Hematopoietic multipotent progenitor cell treated with erythropoietin and hydrocortisone succinate and interleukin-3 and kit ligand, for 6 days (in vitro differentiated cells): ENCODE measurements around the gene GATA1.
"Not testable (repeated sequence)": the region's sequence is repeated elsewhere in the genome, so short reads cannot be mapped to it uniquely, and the experiment has no call there.

Source experiments
- DNase-seq: peaks from one replicate; pipeline ENCODE4 v3.0.0-alpha.2; 2015

GATA1 gene

DNA sequence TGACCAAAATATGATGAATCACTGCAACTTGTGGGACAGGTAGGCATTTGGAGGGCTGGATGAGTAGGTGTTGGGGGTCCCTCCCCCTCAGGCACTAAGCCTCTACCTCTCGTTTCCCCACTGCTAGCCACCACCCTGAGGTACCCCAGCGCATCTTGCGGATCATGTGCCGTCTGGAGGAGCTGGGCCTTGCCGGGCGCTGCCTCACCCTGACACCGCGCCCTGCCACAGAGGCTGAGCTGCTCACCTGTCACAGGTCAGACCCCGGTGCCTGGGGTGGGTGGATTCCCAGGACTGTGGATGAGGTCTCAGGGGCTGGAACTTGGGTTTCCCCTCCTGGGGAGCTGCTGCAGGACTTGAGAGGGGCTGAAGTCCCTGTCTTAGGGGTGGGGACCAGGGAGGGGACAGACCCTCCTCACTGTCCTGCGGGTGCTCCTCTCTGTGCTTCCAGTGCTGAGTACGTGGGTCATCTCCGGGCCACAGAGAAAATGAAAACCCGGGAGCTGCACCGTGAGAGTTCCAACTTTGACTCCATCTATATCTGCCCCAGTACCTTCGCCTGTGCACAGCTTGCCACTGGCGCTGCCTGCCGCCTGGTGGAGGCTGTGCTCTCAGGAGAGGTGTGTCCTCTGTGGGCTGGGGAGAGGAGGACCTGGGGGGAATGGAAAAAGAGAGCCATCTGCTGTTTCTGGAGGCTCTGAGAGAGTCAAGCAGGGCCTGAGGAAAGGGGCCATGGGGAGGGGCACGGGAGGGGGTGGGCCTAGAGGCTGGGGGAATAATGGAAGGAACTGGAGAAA lies 29.8 kb downstream of the GATA1 start:
- no peak for DNase-seq

DNA sequence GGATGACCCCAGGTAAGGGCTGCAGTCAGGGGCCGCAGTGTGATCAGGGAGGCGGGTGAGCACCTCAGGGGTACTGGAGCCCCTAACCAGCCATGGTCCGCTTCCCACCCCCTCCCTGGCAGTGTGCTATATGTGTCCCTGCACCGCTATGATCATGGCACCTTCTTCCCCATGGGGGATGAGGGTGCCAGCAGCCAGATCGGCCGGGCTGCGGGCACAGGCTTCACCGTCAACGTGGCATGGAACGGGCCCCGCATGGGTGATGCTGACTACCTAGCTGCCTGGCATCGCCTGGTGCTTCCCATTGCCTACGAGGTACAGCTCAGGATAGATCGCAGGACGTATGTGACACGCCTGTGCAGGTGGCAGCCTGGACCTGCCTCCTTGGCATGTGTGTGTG lies 31.7 kb downstream of the GATA1 start:
- DNase-seq, result no peak

DNA sequence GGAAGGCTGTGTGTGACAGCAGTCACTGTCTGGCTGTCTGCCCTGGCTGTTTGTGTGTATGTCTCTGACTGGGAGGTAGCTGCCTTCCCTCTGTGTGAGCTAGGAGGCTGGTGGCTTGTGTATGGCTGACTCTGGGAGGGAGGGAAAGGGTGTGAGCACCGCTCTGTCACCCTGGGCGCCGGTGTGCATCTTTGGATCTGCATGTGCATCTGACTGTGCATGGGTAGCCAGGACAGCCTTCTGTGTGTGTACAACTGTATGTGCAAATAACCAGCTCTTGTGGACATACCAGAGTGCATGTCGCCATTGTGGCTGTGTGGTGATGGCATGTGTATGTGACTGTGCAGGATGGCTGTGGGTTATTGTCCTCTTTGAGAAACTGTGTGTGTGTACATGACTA lies 32.5 kb downstream of the GATA1 start:
- DNase-seq, result no peak

DNA sequence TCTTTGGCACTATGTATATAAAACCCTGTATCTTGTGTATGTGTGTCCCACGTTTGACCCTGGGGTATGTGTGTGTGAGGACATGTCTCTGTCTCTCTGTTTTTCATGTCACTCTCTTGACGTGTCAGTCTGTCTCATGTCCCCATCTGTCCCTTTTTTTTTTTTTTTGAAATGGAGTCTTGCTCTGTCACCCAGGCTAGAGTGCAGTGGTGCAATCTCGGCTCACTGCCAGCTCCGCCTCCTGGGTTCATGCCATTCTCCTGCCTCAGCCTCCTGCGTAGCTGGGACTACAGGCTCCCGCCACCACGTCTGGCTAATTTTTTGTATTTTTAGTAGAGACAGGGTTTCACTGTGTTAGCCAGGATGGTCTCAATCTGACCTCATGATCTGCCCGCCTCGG lies 33.0 kb downstream of the GATA1 start:
- DNase-seq, result not testable (repeated sequence)

DNA sequence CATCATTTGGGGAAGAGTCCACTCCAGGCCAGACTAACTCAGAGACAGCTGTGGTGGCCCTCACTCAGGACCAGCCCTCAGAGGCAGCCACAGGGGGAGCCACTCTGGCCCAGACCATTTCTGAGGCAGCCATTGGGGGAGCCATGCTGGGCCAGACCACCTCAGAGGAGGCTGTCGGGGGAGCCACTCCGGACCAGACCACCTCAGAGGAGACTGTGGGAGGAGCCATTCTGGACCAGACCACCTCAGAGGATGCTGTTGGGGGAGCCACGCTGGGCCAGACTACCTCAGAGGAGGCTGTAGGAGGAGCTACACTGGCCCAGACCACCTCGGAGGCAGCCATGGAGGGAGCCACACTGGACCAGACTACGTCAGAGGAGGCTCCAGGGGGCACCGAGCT lies 36.7 kb downstream of the GATA1 start:
- DNase-seq, result no peak

DNA sequence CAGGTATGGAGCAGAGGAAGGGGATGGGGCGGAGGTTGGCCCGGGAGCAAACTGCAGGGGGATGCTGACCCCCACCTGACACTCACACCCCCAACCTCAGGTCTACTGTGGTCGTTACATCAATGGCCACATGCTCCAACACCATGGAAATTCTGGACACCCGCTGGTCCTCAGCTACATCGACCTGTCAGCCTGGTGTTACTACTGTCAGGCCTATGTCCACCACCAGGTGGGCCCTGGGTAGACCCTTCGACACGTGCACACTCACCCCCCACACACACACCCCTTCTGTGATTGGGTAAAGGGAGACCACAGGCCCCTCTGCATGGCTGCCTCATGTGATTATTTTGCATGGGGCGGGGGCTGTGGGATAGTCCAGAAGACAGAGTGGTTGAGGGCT lies 37.7 kb downstream of the GATA1 start:
- DNase-seq, result no peak

DNA sequence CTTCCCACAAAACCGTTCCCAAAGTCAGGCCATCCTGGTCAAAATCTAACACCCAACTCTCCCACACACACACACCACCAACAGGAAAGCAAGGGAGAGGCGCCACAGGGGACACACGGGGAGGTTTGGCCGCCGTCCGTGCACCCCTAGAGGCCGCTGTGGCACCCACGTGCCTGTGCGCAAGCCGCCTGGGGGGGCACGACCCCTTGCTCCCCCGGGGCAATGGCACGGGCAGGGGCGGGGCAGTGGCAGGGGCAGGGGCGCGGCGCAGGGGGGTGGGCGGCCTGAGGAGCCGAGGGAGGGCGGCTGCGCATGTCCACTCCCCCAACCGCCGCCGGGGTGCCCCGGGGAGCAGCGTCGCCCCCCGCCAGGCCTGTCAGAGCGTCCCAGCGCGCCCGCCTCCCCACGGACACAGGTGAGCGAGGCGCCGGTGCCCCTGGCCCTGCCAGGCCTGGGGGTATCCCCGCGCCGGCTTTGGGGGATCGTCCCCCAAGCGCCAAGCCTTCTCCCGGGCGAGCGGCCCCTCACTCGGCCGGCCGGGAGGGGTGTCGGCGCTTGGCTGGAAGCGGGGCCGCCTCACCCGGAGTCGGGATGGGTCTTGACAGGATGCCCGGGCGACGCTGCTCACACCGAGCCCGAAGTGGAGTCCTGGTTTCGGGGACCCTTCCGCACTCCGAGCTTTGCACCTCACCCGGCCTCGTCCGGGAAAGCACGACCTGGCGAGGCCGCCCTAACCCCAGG lies 39.9 kb downstream of the GATA1 start, which contains the start of gene ERAS:
Gene ERAS, plus strand, starts transcription at position 379 of the 741 bp plus-strand sequence. CDS start 2,611 bp downstream, outside the sequence.
- DNase-seq, result peak; percentile 32

DNA sequence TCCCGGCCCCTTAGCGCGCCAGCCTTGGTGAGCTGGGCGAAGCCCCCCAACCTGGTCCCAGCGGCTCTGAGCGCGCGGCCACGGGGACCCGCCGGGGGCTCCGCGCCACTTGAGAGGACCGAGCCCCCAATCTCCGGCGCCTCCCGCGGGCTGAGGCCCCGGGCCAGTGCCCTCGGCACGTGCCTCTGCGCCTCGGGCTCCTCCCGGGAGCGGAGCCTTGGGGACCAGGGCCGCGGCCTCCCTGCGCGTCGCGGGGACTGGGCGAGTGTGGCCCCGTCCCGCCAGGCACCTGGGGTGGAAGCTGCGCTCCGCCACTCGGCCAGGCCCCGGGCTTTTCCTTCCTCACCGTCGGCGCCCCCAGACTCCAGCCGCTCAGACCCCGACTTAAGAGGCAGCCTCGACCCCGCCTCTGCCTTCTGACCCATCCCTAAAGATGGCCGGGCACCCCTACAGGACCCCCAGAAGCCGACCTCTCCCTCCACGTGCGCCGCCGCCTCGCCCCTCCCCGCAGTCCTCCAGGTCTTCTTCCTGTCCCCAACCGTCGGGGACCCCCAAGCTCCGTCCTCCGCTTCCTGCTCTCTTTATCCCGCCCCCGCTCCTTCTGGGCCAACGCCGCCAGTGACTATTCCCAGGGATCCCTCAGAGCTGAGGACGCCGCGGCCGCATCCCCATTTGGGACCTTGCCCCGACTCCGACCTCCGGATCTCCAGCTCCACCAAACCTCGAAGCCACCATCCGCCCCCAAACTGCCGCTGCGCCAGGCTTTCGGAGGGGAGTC lies 40.7 kb downstream of the GATA1 start:
- DNase-seq, result no peak

DNA sequence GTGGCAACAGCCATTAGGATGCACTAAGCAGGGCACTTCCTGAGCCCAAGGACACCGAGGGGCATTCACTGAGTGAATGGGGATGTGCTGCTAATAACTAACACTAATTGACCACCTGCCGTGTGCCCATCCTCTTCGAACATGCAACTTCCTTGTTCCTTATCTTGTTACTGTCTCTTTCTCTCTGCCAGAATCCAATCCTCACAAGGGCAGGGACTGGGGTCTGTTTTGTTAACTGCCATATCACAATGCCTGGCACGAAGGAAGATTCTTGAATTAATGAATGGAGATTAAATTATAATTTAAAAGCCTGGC lies 41.2 kb downstream of the GATA1 start:
- DNase-seq, result no peak

DNA sequence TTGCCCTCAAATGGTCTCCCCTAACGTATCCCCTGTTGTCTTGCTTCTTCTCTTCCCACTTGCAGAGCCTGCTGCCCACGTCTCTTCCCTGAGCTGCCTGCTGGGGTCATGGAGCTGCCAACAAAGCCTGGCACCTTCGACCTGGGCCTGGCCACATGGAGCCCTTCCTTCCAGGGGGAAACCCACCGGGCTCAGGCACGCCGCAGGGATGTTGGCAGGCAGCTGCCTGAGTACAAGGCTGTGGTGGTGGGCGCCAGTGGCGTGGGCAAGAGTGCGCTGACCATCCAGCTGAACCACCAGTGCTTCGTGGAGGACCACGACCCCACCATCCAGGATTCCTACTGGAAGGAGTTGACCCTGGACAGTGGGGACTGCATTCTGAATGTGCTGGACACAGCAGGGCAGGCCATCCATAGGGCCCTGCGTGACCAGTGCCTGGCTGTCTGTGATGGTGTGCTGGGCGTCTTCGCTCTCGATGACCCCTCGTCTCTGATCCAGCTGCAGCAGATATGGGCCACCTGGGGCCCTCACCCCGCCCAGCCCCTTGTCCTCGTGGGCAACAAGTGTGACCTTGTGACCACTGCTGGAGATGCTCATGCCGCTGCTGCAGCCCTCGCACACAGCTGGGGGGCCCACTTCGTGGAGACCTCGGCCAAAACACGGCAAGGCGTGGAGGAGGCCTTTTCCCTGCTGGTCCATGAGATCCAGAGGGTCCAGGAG lies 42.8 kb downstream of the GATA1 start:
- DNase-seq, result no peak

DNA sequence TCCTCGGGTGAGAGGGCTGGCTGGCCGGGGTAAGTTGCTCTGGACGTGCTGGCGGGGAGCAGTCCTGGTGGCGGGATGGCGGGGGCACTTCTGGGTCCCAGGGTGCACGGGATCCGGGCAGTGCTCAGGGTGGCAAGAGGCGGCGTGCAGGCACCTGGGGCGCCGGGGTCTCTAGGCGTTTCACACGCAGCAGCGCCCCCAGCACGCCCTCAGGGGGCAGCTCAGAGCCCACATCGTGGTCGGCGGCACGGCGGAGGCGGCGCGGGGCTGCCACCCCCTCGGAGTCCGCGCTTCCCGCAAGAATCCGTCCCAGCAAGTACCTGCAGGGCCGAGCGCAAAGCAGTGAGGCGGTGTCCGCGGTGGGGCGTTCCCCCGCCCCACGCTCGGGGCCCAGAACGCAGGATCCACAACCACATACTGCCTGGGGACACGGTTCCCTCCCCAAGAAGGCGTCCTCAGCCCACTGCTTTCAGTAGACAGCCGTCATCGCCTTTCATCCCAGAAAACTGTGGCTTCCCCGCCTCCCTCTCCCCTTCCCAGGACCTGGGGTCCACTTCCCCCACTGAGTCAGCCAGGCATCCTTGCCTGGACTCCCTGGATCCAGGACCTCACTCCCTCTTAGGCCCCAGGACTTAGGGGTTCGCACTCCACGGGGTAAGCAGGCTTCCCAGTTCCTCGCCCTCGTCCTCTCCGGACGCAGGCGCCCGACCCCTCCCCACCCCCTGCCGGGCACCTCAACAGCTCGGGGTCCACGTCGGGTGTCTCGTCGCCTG lies 44.9 kb downstream of the GATA1 start:
- no peak for DNase-seq

DNA sequence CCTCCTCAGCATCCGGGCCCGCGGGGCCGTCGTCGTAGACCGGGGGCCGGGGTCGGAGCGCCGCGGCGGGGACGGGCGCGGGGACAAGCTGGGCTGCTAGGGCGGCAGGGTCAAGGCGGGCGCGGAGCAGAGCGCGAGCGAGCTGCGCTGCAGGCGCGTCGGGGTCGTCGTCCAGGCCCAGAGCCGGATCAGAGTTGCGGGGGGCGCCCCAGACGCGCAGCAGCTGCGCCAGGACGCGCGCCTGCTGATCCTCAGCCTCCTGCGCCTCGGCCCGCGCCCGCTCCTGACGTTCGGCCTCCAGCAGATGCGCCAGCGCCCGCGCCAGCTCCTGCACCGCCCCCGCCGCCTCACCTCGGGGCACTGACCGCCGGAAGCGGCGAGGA lies 45.5 kb downstream of the GATA1 start:
- DNase-seq, result no peak

DNA sequence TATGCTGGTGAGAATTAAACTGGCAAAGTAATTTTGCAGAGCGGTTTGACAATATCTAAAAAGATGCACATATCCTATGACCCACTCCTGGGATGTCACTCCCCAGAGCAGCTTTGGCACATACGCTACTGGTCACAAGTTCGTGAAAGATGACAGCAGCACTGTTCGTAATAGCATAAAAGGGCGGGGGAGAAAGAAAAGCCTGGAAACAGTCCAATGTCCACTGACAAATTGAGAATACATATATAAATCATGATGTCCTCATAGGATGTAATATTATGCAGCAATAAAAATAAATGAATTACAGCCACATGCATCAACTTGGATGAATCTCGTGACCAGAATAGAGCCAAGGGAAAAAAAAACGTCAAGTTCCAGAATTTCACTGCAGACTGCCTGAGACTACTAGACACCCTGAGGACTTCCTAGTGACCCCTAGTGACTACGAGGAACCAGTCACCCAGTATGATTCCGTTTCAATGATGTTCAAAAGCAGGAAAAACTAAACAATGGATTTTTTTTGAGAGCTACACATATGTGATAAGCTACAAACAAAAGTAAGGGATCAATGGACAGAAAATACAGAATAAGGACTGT lies 47.2 kb downstream of the GATA1 start:
- peak; percentile 44 for DNase-seq

DNA sequence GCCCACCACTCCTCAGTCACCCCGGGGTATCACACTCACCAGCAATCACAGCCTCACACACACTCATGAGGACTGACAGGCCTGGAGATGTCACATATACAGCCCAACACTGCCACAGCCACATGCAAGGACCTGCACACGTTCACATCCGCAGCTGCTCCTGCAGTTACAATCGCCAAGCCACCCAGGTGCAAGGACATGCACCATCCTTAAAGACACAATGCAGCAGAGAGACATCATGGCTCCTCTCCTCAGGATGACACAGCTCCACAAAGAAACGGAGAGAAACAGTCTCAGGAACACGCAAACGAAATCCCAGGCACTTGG lies 48.0 kb downstream of the GATA1 start:
- no peak for DNase-seq

DNA sequence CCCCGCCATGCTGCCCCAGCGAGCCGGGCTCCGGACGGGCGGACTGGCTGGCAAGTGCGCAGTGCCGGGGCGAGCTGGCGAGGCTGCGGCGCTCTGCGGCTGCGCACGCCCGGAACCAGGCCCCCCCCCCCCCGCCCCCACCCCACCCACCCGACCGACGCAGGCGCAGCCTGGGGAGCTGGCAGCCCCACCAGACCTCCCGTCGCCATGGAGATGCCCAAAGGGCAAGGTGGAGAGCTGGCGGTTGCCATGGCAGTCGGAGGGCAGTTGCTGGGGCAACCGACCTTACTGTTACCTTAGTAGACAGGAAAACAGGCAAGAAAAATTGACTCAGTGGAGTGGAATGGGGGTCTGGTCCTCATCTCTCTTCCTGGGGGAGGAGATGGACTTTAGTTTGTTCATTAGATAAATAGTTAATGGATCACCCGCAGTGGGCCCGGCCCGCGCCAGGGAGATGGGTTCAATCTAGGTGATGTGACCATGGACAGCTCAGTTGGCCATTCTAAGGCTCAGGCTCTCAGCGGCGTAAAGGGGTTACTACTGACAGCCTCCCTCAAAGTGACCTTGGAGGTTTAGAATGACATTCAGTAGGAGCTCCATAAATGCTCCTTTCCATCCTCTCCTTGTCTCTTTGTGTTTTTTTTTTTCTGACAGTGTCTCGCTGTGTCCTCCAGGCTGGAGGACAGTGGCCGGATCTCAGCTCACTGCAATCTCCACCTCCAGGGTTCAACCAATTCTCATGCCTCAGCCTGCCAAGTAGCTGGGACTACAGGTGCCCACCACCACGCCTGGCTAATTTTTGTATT lies 49.3 kb downstream of the GATA1 start, which contains the start of gene PCSK1N:
Gene PCSK1N, minus strand, starts transcription at position 87 of the 806 bp plus-strand sequence. Its CDS starts 78 bp downstream, at position 9.
- DNase-seq, result no peak

DNA sequence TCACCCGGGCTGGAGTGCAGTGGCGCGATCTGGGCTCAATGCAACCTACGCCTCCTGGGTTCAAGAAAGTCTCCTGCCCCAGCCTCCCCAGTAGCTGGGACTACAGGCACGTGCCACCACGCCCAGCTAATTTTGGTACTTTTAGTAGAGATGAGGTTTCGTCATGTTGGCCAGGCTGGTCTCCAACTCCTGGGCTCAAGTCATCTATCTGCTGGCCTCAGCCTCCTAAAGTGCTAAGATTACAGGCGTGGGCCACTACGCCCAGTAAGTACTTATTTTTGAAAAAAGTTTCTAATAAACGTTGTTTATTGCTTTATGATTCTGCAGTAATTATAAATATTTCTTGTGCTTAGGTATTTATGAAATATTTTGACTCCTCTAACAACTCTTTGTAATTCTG lies 53.3 kb downstream of the GATA1 start:
- DNase-seq, result no peak
